ENCODE results near the gene CEACAM3.

The CEACAM3 gene

GRCh38 chr19:41860419-41861115 is 64.2 kb downstream of the CEACAM3 start:
- H3K27ac Mint-ChIP-seq = peak overlapping the region; percentile 94
- H3K9me3 Mint-ChIP-seq = no peaks in the 10 kb centered on the region
- no peak for TF ChIP-seq CTCF (IDR thresholded peaks at IDR 0.05)
- peaks cover 29% of the 10 kb centered on the region for H3K27me3 Mint-ChIP-seq (ENCODE audit: low read depth, poor library complexity)
- peak overlapping the region; percentile 94 for H3K4me3 Mint-ChIP-seq
- peaks cover 43% of the 10 kb centered on the region for H3K4me1 Mint-ChIP-seq
- no peak for DNase-seq
- H3K36me3 Mint-ChIP-seq (ENCODE audit: low read depth) = peaks cover 47% of the 10 kb centered on the region
